GM10266 (cell line): ENCODE data around the gene NDUFS8.

Experiments used
- DNase-seq: peaks from one replicate; pipeline ENCODE4 v3.0.0; 2012; ENCODE audit errors: extremely low spot score
- CTCF ChIP-seq: IDR thresholded peaks from 2 replicates; pipeline ENCODE4 v1.5.1; 2012; ENCODE audit warnings: mild to moderate bottlenecking, low read depth; ENCODE audit not compliant: control insufficient read depth, insufficient read depth; ENCODE audit errors: missing control alignments

NDUFS8 gene

GRCh38 chr11:68047437-68048290, 17.2 kb downstream of the NDUFS8 start:
- DNase-seq, result peak; percentile 34
- no peak for TF ChIP-seq CTCF

- TF ChIP-seq CTCF, result no peak
- DNase-seq, result peak; percentile 32
Observed at GRCh38 chr11:68048681-68049508, 18.4 kb downstream of the NDUFS8 start.

GRCh38 chr11:68049509-68050370, 19.3 kb downstream of the NDUFS8 start:
- TF ChIP-seq CTCF, result no peak
- peak; percentile 24 for DNase-seq

GRCh38 chr11:68050371-68050841, 19.9 kb downstream of the NDUFS8 start:
- TF ChIP-seq CTCF, result no peak
- peak; percentile 15 for DNase-seq

- DNase-seq, result peak; percentile 15
- no peak for TF ChIP-seq CTCF
Observed at GRCh38 chr11:68051191-68052136, 21.0 kb downstream of the NDUFS8 start.
